ENCODE results near the gene RPS6KC1.
A peak's percentile ranks its signal among the peaks of the same experiment; 100 is the strongest.
"Not testable (repeated sequence)": the region's sequence is repeated elsewhere in the genome, so short reads cannot be mapped to it uniquely, and the experiment has no call there.

RPS6KC1 gene

DNA sequence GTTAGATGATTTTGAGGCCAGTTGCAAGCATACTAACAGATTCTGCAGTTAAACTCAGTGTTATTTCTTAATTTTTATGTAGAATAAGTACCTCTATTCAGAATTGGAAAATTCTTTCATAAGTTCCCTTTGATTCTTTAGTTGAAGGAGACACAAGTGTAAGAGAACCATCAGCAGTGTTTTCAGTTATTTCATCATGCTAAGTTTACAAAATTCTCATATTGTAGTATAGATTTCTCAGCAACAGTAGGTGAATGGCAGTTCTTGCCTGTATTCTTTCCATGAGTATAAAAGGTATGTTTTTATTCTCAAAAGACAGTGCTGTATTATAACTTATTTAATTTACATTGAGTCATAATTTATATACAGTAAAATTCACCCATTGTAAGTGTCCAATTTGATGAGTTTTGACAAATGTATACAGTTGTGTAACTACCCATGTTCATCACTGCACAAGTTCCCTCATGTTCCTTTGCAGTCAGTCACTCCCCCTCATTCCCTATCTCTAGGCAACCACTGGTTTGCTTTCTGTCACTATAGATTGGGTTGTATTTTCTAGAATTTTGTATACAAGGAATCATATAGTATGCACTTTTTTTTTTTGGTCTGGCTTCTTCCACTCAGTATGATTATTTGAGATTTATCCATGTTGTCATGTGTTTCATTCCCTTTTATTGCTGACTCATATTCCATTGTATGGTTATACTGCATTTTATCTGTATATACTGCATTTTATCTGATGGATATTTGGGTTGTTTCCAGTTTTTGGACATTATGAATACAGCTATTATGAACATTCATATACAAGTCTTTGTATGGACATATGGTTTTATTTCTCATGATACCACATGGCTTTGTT is 3.9 kb downstream of the RPS6KC1 start:
- DNase-seq = no peak

DNA sequence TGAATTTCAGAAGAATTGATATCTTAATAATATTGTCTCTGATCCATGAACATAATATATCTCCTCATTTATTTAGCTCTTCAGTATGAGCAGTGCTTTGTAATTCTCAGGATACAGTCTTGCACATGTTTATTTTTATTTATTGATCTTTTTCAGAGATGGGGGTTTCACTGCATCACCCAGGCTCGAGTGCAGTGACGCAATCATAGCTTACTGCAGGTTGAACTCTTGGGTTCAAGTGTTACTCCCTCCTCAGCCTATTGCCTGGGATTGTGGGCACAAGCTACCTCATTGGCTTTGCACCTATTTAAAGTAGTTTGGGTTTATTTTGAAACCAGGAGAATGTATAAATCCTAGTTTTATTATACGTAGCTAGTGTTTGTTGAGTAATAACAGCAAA is 4.7 kb downstream of the RPS6KC1 start:
- no peak for DNase-seq

DNA sequence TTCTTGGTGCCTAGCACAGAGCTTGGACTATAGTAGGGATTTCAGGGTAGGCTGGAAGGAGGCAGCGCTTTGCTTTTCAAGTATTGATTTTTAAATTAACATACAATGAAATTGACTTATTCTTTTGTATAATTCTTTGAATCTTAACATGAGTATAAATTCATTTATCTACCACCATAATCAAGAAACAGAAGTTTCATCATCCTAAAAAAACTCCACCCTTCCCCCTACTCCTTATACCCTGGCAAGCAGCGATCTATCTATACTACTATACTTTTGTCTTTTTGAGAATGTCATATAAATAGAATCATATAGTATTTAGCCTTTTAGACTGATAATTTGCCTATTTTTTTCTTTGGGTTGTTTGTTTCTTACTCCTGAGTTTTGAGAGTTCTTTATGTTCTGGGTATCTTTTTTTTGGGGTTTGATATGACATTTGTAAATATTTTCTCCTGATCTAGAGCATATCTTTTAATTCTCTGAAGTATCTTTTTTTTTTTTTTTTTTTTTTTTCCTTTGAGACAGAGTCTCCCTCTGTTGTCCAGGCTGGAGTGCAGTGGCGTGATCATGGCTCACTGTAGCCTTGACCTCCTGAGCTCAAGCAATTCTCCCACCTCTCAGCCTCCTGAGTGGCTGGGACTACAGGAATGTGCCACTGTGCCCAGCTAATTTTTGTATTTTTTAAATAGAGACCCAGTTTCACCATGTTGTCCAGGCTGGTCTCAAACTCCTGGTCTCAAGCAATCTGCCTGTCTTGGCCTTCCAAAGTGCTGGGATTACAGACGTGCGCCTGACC is 6.4 kb downstream of the RPS6KC1 start:
- no peak for DNase-seq

DNA sequence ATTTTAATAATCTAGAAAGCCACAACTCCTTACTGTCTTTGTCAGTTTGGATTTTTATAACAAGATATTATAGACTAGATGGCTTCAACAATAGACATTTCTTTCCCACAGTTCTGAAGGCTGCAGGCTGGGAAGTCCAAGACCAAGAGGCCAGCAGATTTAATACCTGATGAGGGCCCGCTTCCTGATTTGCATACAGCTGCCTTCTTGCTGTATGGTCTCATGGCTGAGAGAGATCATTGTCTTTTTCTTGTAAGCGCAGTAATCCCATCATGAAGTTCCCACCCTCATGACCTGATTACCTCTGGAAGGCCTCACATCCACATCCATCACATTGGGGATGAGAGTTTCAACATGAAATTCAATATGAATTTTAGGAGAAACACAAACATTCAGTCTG is 9.8 kb downstream of the RPS6KC1 start:
- no peak for DNase-seq

DNA sequence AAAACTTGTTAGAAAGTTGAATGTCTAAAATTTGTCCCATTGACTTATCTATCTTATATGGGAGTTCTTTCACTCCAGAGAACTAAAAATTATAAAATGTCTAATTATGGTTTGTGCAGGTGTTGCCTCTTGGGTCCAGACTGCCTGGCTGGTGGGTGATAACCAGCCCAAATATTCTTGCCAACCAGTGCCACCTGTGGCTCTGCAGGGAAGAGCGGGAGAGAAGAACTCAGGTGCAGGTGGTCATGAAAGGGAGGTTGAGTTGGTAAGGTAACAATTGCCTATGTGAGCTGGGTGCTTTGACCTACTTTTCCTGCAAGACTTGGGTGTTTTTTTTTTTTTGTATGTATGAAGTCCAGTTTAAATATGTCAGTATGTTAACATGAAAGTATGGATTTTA is 10.2 kb downstream of the RPS6KC1 start:
- no peak for DNase-seq

DNA sequence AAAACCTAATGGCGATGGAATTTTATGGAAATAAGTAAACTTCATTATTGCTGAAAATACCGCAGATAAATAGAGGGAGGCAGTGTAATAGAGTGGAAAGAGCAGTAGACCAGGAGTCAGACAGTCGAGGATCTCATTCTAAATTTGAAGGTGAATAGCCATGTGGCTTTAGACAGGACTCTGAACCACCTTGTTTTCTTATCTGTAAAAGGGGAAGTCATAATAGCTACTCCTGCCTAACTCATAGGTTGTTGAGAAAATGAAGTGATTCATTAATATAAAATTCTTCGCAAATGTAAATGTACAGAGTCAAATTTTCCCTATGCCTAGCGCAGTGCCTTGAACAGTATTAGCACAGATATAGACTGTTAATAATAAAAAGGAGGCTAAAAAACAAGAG is 14.8 kb downstream of the RPS6KC1 start:
- no peak for DNase-seq

DNA sequence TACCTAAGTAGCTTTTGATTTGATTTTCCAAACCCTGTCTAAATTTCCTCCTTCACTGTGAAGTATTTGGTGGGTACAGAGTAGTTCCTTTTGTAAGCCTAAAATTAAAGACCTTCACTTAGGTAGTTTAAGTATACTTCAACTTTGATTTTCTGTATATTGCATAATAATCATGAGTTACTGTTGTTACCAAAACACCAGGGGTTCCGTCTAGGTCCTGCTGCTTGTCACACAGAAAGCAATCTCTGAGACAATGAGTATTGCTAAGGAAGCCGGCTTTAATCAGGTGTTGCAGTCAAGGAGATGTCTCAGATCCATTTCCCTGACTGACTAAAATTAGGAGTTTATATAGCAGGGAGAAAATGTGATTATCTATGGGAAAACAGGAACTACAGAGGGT is 15.3 kb downstream of the RPS6KC1 start:
- DNase-seq = no peak

DNA sequence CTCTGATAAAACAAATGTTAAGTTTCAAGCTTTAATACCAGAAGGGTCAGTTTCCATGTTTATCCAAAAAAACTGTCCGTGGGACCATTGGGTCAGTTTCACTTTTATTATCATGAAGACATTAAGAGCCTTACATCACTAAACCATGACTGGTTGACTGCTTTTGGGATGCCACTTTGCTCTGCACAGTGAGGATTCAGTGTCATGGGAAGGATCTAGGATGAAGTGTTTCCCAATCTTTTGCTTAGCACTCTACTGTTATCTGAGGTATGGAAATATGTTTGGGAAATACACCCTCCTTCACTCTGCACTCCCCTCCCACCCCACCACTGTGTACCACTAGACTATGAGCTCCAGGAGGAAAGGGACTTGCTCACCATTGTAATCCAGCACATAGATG is 16.3 kb downstream of the RPS6KC1 start:
- no peak for DNase-seq

DNA sequence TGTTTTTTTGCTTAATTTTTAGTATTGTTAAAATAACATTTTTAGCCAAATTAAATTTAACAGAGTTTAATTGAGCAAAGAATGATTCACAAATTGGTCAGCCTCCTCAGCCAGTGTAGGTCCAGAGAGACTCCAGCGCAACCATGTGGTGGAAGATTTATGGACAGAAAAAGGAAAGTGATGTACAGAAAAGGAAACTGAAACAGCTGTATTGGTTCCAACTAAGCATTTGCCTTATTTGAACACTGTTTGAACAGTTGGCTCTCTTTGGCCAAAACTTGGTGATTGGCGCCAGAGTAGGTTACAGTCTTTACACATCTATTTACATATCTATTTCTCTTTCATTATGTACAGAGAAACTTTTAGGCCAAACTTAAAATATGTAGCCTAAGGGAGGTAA is 19.4 kb downstream of the RPS6KC1 start:
- DNase-seq = peak; percentile 66

DNA sequence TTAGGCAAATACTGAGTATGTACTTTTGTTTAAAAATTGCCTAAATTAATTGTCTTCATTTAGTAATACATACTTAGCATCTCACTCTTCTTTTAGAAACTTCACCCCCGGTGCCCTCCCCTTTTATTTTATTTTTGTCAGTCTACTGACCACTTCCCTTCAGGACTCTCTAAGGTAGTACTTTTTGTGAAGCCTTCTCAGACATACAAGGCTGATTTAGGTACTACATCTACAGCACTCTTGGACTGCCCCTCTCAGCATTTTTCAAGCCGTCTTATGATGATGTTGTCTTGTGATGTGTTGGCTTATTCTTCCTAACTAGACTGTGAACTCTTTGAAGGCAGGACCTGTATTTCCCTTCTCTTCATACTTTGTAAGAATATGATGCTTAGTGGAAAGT is 24.7 kb downstream of the RPS6KC1 start:
- DNase-seq = no peak

DNA sequence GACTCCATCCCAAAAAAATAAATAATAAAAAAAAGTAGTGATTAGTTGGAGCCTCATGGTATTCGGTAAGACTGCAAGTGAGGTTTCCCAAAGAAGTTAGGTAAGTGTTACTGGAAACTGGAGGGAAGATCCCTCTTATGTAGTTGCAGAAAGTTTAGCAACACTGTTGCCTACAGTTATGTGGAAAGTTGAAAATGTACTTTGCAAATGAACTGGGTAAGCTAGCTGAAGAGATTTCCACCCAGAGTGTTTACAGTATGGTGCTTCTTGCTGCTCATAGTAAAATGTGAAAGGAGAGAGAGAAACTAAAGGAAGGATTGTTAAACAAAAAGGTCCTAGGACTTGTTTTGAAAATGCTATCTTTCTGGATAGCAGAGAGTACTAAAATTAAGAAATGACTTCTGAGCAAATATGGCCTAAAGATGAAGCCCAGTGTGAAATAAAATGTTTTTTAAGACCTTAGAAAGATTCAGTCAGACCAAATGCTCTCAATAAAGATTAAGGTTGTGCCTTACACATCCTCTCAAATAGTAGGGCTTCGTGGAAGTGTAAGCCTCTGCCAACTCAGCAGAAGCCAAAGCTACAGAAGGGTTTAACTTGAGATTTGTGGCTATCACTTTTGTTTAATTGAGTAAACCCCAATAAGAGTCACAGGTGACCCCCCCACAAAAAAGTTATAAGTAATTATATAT is 31.5 kb downstream of the RPS6KC1 start:
- no peak for DNase-seq

DNA sequence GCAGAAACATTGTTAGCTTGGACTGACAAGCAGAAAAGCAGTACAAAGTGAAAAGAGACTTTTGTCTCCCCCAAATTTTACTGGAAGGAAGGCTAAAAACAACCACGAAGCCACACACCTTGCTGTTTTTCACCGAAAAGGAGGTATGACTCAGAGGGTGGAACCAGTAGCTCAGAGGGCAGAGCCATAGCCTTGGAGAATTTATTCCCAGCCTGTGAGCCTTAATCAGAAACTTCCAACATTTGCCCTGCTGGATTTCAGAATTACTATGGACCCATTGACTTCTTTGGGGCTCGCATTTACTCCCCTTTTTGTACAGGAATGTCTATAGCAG is 32.0 kb downstream of the RPS6KC1 start:
- DNase-seq = peak; percentile 56

DNA sequence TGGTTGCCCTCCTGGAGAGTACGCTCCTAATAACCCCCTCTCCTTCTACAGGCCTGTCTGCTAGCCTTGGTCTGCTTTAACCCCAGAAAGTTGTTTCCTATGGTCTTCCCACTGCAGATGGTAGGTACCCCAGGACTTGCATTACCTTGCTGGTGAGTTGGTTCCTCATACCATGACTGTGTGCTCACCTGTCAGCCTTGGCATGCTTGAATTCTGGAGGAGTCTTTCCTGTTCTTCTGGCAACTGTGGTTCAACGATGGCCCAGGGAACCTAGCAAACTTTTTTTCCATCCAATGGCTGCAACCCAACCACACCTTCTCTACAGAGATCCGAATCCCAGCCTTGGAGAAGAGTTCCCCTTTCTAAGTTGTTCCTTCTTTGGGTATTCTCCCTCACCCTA is 36.9 kb downstream of the RPS6KC1 start:
- no peak for DNase-seq

DNA sequence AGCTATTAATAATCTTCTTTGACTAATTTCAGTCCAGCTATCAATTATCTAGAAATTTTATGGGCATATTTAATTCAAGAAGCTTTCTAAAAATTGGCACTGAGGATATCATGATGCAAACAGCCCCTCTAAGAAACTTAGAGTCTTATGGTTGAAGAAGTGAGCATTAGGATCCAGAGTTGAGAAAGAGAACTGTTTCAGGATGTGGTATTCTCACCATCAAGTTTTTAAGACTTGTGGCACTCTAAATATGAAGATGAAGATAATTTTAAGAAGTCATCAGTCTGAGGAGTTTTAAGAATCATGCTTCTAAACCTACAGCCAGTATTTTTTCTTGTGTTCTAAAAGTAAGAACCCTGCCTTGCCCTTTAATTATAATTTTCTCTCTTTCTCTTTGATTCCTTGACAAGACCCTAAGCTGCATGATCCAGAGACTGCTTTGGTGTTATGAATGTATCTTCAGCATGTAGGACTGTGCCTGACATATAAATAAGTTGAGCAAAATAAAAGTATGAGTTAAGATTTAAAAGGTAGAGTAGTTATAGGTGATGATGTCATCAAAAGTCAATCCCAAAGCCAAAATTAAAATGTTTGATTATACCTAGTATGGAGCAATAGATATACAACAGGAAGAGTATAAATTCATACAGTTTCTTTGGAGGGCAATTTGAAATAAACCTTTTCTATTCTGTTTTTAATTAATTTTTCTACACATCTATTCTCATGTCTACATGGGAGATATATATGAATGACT is 39.1 kb downstream of the RPS6KC1 start:
- no peak for DNase-seq

DNA sequence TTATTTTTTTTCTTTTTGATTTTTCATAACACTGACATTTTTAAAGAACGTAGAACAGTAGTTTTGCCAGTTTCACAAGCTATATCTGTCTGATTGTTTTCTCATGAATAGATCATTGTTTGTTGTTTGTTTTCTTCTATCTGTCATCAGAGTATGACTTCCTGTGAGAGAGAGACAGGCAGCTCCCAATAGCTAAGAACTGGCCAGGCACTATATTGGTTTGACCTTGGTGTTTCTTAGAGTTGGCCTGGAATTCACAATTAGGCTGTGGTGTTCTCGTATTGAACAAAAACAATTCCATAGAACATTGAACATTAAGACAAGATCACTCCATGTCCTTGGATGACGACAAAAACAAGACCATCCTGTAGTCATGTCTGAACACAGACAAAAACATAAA is 43.4 kb downstream of the RPS6KC1 start:
- no peak for DNase-seq

DNA sequence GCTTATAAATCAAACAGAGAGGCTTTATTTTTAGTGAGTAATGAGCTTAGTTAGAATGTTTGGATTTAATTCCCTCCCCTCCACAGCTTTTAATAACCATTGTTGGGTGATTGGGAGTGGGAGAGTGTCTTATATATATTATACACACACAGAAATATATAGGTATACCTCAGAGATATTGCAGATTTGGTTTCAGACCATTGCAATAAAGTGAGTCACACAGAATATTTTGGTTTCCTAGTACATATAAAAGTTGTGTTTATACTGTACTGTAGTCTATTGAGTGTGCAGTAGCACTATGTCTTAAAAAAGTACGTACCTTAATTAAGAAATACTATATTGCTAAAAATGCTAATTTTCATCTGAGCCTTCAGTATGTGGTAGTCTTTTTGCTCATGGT is 44.4 kb downstream of the RPS6KC1 start:
- DNase-seq = no peak

DNA sequence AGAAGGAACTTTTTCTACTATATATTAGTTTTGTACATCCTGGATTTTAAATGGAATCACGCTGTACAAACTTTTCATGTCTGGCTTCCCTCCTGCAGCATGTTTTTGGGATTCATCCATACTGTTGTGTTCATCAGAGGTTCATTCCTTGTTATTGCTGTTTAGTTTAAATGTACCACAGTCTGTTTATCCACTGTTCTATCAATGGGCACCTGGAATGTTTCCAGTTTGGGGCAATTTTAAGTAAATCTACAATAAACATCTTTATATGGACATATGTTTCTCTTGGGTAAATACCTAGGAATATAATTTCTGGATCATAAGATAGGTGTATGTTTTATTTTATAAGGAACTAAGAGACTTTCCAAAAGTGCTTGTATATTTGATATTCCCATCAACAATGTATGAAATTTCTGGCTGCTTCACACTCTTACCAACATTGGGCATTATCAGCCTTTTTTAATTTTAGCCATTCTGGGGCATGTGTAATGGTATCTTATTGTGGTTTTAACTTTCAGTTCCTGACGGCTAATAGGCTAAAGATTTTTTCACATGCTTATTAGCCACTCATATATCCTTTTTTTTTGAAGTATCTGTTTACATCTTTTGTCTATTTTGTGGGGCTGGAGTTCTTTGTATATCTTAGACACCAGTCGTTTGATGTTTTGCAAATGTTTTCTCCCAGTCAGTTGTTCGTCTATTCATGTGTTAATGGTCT is 48.8 kb downstream of the RPS6KC1 start:
- DNase-seq = no peak

DNA sequence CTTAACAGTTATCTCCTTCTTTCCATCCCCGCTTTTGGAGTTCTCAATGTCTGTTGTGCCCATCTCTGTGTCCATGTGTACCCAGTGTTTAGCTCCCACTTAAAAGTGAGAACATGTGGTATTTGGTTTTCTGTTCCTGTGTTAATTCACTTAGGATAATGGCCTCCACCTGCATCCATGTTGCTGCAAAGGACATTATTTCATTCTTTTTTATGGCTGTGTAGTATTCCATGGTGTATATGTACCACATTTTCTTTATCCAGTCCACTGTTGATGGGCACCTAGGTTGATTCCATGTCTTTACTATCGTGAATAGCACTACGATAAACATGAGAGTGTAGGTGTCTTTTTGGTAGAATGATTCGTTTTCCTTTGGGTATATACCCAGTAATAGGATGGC is 49.5 kb downstream of the RPS6KC1 start:
- DNase-seq = not testable (repeated sequence)

DNA sequence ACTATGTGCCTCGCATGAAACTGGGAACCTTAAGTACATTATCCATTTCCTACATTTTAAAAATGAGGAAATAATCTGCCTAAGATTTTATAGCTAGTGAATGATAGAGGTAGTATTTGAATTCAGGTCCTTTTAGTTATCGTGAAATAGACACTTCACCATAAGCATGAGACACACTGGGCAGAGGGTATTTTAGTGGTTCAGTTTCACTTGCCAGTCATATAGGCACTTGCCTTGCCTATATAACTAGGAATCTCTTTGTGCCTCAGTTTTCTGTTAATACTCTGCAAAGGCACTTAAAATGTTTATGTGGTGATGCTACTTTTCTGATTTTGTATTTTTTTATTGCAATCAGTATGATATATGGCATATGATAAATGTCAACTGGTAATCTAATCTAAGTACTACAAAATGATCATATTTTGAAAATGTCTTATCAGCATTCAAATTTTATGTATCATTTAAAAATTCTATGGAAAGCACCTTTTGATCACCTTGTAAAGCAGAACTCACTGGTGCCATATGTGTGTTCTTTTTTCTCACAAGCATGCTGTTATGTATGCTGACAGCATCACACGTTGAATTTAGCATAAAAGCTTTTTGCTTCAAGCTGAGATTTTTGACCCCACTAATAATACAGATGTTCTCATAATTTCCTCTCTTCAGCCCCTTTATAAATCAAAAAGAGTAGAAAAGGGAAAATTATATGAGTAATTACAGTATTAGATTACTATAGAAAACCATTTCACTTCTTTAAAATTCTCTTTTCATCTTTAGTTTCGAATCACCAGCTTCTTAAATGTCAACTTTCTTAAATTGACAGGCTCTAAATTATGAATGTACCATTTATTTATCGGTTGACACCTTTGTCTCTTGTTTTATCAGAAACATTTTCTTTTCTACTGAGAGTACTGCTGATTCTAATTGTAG is 52.6 kb downstream of the RPS6KC1 start:
- DNase-seq = no peak

DNA sequence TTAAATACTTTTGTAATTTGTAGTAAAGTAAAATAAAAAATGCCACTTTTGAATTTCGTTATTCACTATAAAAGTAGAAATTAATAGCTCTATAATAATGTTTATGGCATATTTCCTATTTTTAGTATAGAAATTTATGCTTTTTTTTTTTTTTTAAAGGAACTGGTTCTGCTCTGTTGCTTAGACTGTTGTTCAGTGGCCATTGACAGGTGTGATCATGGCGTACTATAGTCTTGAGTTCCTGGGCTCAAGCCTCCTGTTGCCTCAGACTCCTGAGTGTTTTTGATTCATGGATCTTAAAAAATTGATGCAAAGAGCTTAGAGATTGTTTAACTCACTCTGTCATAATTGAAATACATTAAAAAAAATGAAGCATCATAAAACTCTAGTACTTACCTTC is 53.6 kb downstream of the RPS6KC1 start:
- no peak for DNase-seq

DNA sequence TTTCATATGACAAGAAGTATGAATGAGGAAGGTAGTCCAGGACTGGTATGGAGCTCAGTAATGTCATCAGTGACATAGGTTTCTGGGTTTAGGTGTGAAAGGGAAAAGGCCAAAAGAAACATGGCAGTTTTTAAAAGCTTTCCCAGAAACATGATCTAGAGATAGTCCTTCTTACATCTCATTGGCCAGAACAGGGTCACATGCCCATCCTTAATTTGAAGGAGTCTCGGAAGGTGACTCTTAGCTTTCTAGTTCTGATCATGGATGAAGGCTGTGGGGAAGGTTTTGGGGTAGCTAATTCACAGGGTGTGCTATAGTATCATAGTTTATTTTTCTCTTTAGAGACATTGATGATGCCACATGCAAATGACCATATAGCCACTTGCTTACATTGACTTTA is 55.3 kb downstream of the RPS6KC1 start:
- DNase-seq = no peak

Data from activated CD4-positive, alpha-beta T cell treated with anti-CD3 and anti-CD28 coated beads, Interleukin-10, Interleukin-2, amounts not matched to agents 100 ng/mL and 50 ng/mL, durations not matched to agents 16 hours and 8 hours (primary cell).